Measurements from ENCODE around the gene BTG4. TPM values are rescaled to one million over a fixed set of nuclear protein-coding genes. Genes with fewer than 3 reads are reported as not detected.

The BTG4 gene
- polyA plus RNA-seq, 3 donors: not detected

GRCh38 chr11:111559800-111560464 lies 47.7 kb upstream of the BTG4 start:
- H3K4me1 ChIP-seq (ENCODE audit: control insufficient read depth in 1 of 2, insufficient read depth in 2 of 2, low read length in 2 of 2): no peaks in the 10 kb centered on the region
- no peaks in the 10 kb centered on the region for H3K36me3 Mint-ChIP-seq
- TF ChIP-seq CTCF (IDR thresholded peaks at IDR 0.05): no peak
- H3K9me3 Mint-ChIP-seq: peaks cover 5 to 16% (median 13%) of the 10 kb centered on the region in 7 donors
- no peaks in the 10 kb centered on the region for H3K27me3 ChIP-seq (ENCODE audit: control insufficient read depth in 2 of 2, insufficient read depth in 2 of 2, low read length in 2 of 2)
- H3K36me3 ChIP-seq (replicated peaks in 1 of 2; ENCODE audit: control insufficient read depth in 1 of 2, insufficient read depth in 2 of 2, low read length in 2 of 2): no peaks in the 10 kb centered on the region
- H3K4me2 ChIP-seq (replicated peaks; ENCODE audit: extremely low read depth, low read length, poor library complexity, severe bottlenecking): no peak overlapping the region
- no peak overlapping the region for H3K27ac ChIP-seq (ENCODE audit: low read depth in 1 of 2, low read length in 2 of 2)
- intact Hi-C loops (cut with micrococcal nuclease): loop anchor here in 1 of 2 donors (10.0 kb wide), 1 partner anchor 285 kb away; no protein-coding TSS in a partner anchor
- H3K27me3 Mint-ChIP-seq (ENCODE audit: low read depth in 3 of 3): peaks cover 0 to 6% (median 0%) of the 10 kb centered on the region in 3 donors
- peaks cover 3% of the 10 kb centered on the region for H3K4me1 Mint-ChIP-seq
- no peaks in the 10 kb centered on the region for H3K79me2 ChIP-seq (ENCODE audit: insufficient read depth, low read length)
- H3K9ac ChIP-seq (ENCODE audit: insufficient read depth, low read length, poor library complexity, severe bottlenecking): no peak overlapping the region
- WGBS (ENCODE audit: insufficient coverage): 64% methylated on average over 10 of the region's 11 CpGs
- DNase-seq: no peak
- peaks cover 7 to 9% of the 10 kb centered on the region in 2 donors for H3K9me3 ChIP-seq (replicated peaks in 1 of 2; ENCODE audit: control insufficient read depth in 1 of 2, insufficient read depth in 1 of 2, low read length in 2 of 2)
- H2AFZ ChIP-seq (ENCODE audit: insufficient read depth, low read depth, low read length, poor library complexity, severe bottlenecking): no peak overlapping the region
- H3K4me3 ChIP-seq (replicated peaks in 1 of 3; ENCODE audit: low read depth in 2 of 3, low read length in 3 of 3): no peak overlapping the region
- no peaks in the 10 kb centered on the region for H4K20me1 ChIP-seq (ENCODE audit: insufficient read depth, low read length)
- peak overlapping the region in 1 of 7 donors; percentile 26 for H3K27ac Mint-ChIP-seq
- H3K4me3 Mint-ChIP-seq: no peak overlapping the region

GRCh38 chr11:111557425-111558111 lies 45.4 kb upstream of the BTG4 start:
- H3K27me3 Mint-ChIP-seq (ENCODE audit: low read depth in 3 of 3): peaks cover 0 to 4% (median 0%) of the 10 kb centered on the region in 3 donors
- WGBS (ENCODE audit: insufficient coverage): 96% methylated on average over 4 of the region's 5 CpGs

More at GRCh38 chr11:111557425-111558111, 45.4 kb upstream of the BTG4 start:
- H3K4me1 ChIP-seq (ENCODE audit: control insufficient read depth in 1 of 2, insufficient read depth in 2 of 2, low read length in 2 of 2): no peaks in the 10 kb centered on the region
- H4K20me1 ChIP-seq (ENCODE audit: insufficient read depth, low read length): no peaks in the 10 kb centered on the region
- no peak overlapping the region for H3K4me3 ChIP-seq (replicated peaks in 1 of 3; ENCODE audit: low read depth in 2 of 3, low read length in 3 of 3)
- intact Hi-C loops (cut with micrococcal nuclease): no loop called here
- H3K27me3 ChIP-seq (ENCODE audit: control insufficient read depth in 2 of 2, insufficient read depth in 2 of 2, low read length in 2 of 2): no peaks in the 10 kb centered on the region
- H3K4me1 Mint-ChIP-seq: peaks cover 3% of the 10 kb centered on the region
- H3K4me3 Mint-ChIP-seq: no peak overlapping the region
- peaks cover 7 to 9% of the 10 kb centered on the region in 2 donors for H3K9me3 ChIP-seq (replicated peaks in 1 of 2; ENCODE audit: control insufficient read depth in 1 of 2, insufficient read depth in 1 of 2, low read length in 2 of 2)
- no peak overlapping the region for H3K4me2 ChIP-seq (replicated peaks; ENCODE audit: extremely low read depth, low read length, poor library complexity, severe bottlenecking)
- TF ChIP-seq CTCF (IDR thresholded peaks at IDR 0.05): no peak
- no peaks in the 10 kb centered on the region for H3K36me3 ChIP-seq (replicated peaks in 1 of 2; ENCODE audit: control insufficient read depth in 1 of 2, insufficient read depth in 2 of 2, low read length in 2 of 2)
- no peak overlapping the region for H3K27ac ChIP-seq (ENCODE audit: low read depth in 1 of 2, low read length in 2 of 2)
- no peak overlapping the region for H2AFZ ChIP-seq (ENCODE audit: insufficient read depth, low read depth, low read length, poor library complexity, severe bottlenecking)
- H3K27ac Mint-ChIP-seq: peak overlapping the region in 1 of 7 donors; percentile 21
- H3K79me2 ChIP-seq (ENCODE audit: insufficient read depth, low read length): no peaks in the 10 kb centered on the region
- H3K9me3 Mint-ChIP-seq: peaks cover 5 to 16% (median 13%) of the 10 kb centered on the region in 7 donors
- DNase-seq: no peak
- H3K9ac ChIP-seq (ENCODE audit: insufficient read depth, low read length, poor library complexity, severe bottlenecking): no peak overlapping the region
- no peaks in the 10 kb centered on the region for H3K36me3 Mint-ChIP-seq
